Aorta (tissue), 5 donors: ENCODE data around the gene GPS1. TPM values are rescaled to one million over a fixed set of nuclear protein-coding genes. Genes with fewer than 3 reads are reported as not detected.

Experiments
- ATAC-seq: fragments of 200-7000 bp; cut with Tn5 transposase; one replicate; pipeline ENCODE4 v1.9.1; 2022; ENCODE audit warnings: moderate library complexity; ENCODE audit not compliant: low FRiP score
- DNase-seq, 2 donors: peaks; one replicate each; pipeline ENCODE4 v3.0.0-alpha.2; 2020
- H3K27ac ChIP-seq, 2 donors: one replicate each; pipeline ENCODE4 v1.5.1; 2013; ENCODE audit warnings: low read length in 2 of 2, mild to moderate bottlenecking in 2 of 2, moderate library complexity in 2 of 2, control low read depth in 1 of 2, inconsistent platforms in 1 of 2, low read depth in 1 of 2
- H3K27me3 ChIP-seq, 2 donors: one replicate each; pipeline ENCODE4 v1.6.1; 2013; ENCODE audit warnings: control low read depth in 1 of 2, low read length in 1 of 2, mild to moderate bottlenecking in 1 of 2, moderate library complexity in 1 of 2; ENCODE audit not compliant: insufficient read depth in 2 of 2, control insufficient read depth in 1 of 2
- H3K36me3 ChIP-seq, 2 donors: one replicate each; pipeline ENCODE4 v1.6.1; 2013; ENCODE audit warnings: control low read depth in 1 of 2, low read length in 1 of 2, mild to moderate bottlenecking in 1 of 2; ENCODE audit not compliant: insufficient read depth in 2 of 2, control insufficient read depth in 1 of 2
- H3K4me1 ChIP-seq, 2 donors: one replicate each; pipeline ENCODE4 v1.6.1; 2013; ENCODE audit warnings: low read length in 2 of 2, control low read depth in 1 of 2, mild to moderate bottlenecking in 1 of 2, moderate library complexity in 1 of 2; ENCODE audit not compliant: insufficient read depth in 2 of 2, control insufficient read depth in 1 of 2
- H3K4me3 ChIP-seq, 2 donors: one replicate each; pipeline ENCODE4 v1.5.1; 2013; ENCODE audit warnings: low read length in 2 of 2, control low read depth in 1 of 2, mild to moderate bottlenecking in 1 of 2
- H3K9me3 ChIP-seq: one replicate; pipeline ENCODE4 v1.6.1; 2013; ENCODE audit warnings: mild to moderate bottlenecking, low read length; ENCODE audit not compliant: control insufficient read depth
- WGBS, 2 donors: extraction: QIAGEN DNeasy Blood & Tissue Kit; methylation state at CpG; one replicate each; pipeline ENCODE4 v1.1.7; 2013; 5-methylcytosine and 5-hydroxymethylcytosine counted together
- intact Hi-C, 2 donors: fragments of 100-400 bp; cut with DNase I; formaldehyde crosslinking; loops; one replicate each; pipeline versions ENCODE4 v1.14.2 to v1.15.0; 2022
- polyA plus RNA-seq, 2 donors: library from polyadenylated mRNA; stranded (reverse); fragments of 200-250 nt; gene quantifications; one replicate each; pipeline ENCODE4 v1.2.3, GENCODE V29; 2013
- total RNA-seq, 2 donors: library from RNA; stranded (reverse); fragmentation: NEBNext Ultra II Directional; extraction: Animal tissue kit (Norgen Biotek cat#: 25700); gene quantifications; one replicate each; pipeline ENCODE4 v1.2.1, GENCODE V29; 2021
- donor health status: healthy with polysubstance abuse.
- donor health status: Bipolar disorder and iron deficiency.
- donor health status: DM: no; HTN: no; CAD: no.
- donor health status: DM: no; HTN: no; CAD: no.
- donor health status: DM: yes; HTN: yes; CAD: no.

GPS1 gene
- total and polyA plus RNA-seq, 4 donors, result 46.9 to 171 (median 54.1) TPM

- no peak overlapping the region for H3K4me3 ChIP-seq
- intact Hi-C loops, result no loop called here
- ATAC-seq (no peak), DNase-seq (no peak)
- no peaks in the 10 kb centered on the region for H3K9me3 ChIP-seq
- H3K4me1 ChIP-seq, result no peaks in the 10 kb centered on the region
- H3K36me3 ChIP-seq, result no peaks in the 10 kb centered on the region
- WGBS, 2 donors, result 64% methylated on average over 30 of the region's 30 CpGs
- H3K27me3 ChIP-seq, result no peaks in the 10 kb centered on the region
- H3K27ac ChIP-seq, result no peak overlapping the region
Observed at GRCh38 chr17:82007495-82008257, 44.0 kb upstream of the GPS1 start.

GRCh38 chr17:82008258-82008940 lies 43.3 kb upstream of the GPS1 start:
- ATAC-seq (no peak), DNase-seq (no peak)
- intact Hi-C loops, result no loop called here
- H3K9me3 ChIP-seq, result no peaks in the 10 kb centered on the region
- H3K4me3 ChIP-seq, result no peak overlapping the region
- H3K36me3 ChIP-seq, result no peaks in the 10 kb centered on the region
- no peak overlapping the region for H3K27ac ChIP-seq
- no peaks in the 10 kb centered on the region for H3K4me1 ChIP-seq
- H3K27me3 ChIP-seq, result no peaks in the 10 kb centered on the region
- 92% methylated on average over 25 to 26 of the region's 26 CpGs for WGBS, 2 donors

GRCh38 chr17:82008941-82009405 lies 42.7 kb upstream of the GPS1 start:
- Histone ChIP-seq H3K27me3 (no peaks in the 10 kb centered on the region), H3K36me3 (no peaks in the 10 kb centered on the region), H3K4me1 (no peaks in the 10 kb centered on the region), H3K4me3 (no peak overlapping the region), H3K9me3 (no peaks in the 10 kb centered on the region), H3K27ac (no peak overlapping the region)
- ATAC-seq (no peak), DNase-seq (no peak)
- intact Hi-C loops, result no loop called here
- 92 to 93% methylated on average over 26 to 28 of the region's 28 CpGs for WGBS, 2 donors

GRCh38 chr17:82009413-82009812 lies 42.3 kb upstream of the GPS1 start:
- intact Hi-C loops, result no loop called here
- Histone ChIP-seq H3K27ac (no peak overlapping the region), H3K4me1 (no peaks in the 10 kb centered on the region)

GRCh38 chr17:82010575-82011525 lies 40.8 kb upstream of the GPS1 start:
- Histone ChIP-seq H3K4me3 (no peak overlapping the region), H3K27me3 (no peaks in the 10 kb centered on the region), H3K9me3 (no peaks in the 10 kb centered on the region), H3K27ac (no peak overlapping the region), H3K4me1 (no peaks in the 10 kb centered on the region), H3K36me3 (no peaks in the 10 kb centered on the region)
- intact Hi-C loops, result no loop called here
- 94% methylated on average over 39 of the region's 39 CpGs for WGBS, 2 donors
- ATAC-seq (no peak), DNase-seq (no peak)

More at GRCh38 chr17:82009413-82009812, 42.3 kb upstream of the GPS1 start:
- no peaks in the 10 kb centered on the region for H3K27me3 ChIP-seq
- no peaks in the 10 kb centered on the region for H3K36me3 ChIP-seq
- no peak for DNase-seq
- no peak for ATAC-seq
- no peak overlapping the region for H3K4me3 ChIP-seq
- no peaks in the 10 kb centered on the region for H3K9me3 ChIP-seq
- WGBS, 2 donors, result 89 to 94% methylated on average over 15 of the region's 15 CpGs

GRCh38 chr17:82011617-82012187 lies 40.0 kb upstream of the GPS1 start:
- Histone ChIP-seq H3K9me3 (no peaks in the 10 kb centered on the region), H3K4me1 (no peaks in the 10 kb centered on the region), H3K4me3 (no peak overlapping the region), H3K27ac (no peak overlapping the region), H3K36me3 (no peaks in the 10 kb centered on the region), H3K27me3 (no peaks in the 10 kb centered on the region)
- WGBS, 2 donors, result 93 to 96% methylated on average over 15 to 19 of the region's 19 CpGs
- DNase-seq (no peak), ATAC-seq (no peak)
- intact Hi-C loops, result no loop called here

- peak overlapping the region in 1 of 2 donors; percentile 4 for H3K27ac ChIP-seq
- intact Hi-C loops, result no loop called here
Observed at GRCh38 chr17:82012261-82012639, 39.4 kb upstream of the GPS1 start.

GRCh38 chr17:82012640-82013295 lies 38.9 kb upstream of the GPS1 start:
- ATAC-seq (no peak), DNase-seq (no peak)
- WGBS, 2 donors, result 66 to 73% methylated on average over 16 to 19 of the region's 19 CpGs
- Histone ChIP-seq H3K27ac (peak overlapping the region in 1 of 2 donors; percentile 8), H3K27me3 (no peaks in the 10 kb centered on the region), H3K9me3 (no peaks in the 10 kb centered on the region), H3K36me3 (no peaks in the 10 kb centered on the region), H3K4me3 (no peak overlapping the region), H3K4me1 (no peaks in the 10 kb centered on the region)
- intact Hi-C loops, result no loop called here

More at GRCh38 chr17:82012261-82012639, 39.4 kb upstream of the GPS1 start:
- no peaks in the 10 kb centered on the region for H3K4me1 ChIP-seq
- ATAC-seq (no peak), DNase-seq (no peak)
- H3K27me3 ChIP-seq, result no peaks in the 10 kb centered on the region
- no peak overlapping the region for H3K4me3 ChIP-seq
- H3K9me3 ChIP-seq, result no peaks in the 10 kb centered on the region
- no peaks in the 10 kb centered on the region for H3K36me3 ChIP-seq
- 86 to 92% methylated on average over 18 to 20 of the region's 20 CpGs for WGBS, 2 donors
